GM12878 (cell line): ENCODE results near the gene ATL2. TPM values are rescaled to one million over a fixed set of nuclear protein-coding genes. Genes with fewer than 3 reads are reported as not detected.

Source experiments
- ATAC-seq: fragments of 200-7000 bp; cut with Tn5 transposase; 3 replicates; pipeline ENCODE4 v1.9.1; 2020; ENCODE audit warnings: mild to moderate bottlenecking, moderate library complexity
- BruUV-seq: library from RNA; stranded (reverse); fragments of 400-500 nt; replicated peaks from 2 replicates; lab custom pipeline; 2021; lab: Mats Ljungman, UMichigan
- CTCF ChIA-PET: fragments of 300-600 bp; sonication (Branson Sonifier 250); formaldehyde crosslinking; extraction: SDS; loops from one replicate; lab custom pipeline; 2021; ENCODE audit warnings: inconsistent platforms; lab: Yijun Ruan, JAX
- POLR2A ChIA-PET: fragments of 350-600 bp; formaldehyde crosslinking; extraction: SDS; loops from one replicate; lab custom pipeline; 2021; ENCODE audit warnings: inconsistent platforms; lab: Charles Lee
- RAD21 ChIA-PET: fragments of 300-600 bp; sonication (Branson Sonifier 250); formaldehyde crosslinking; loops from one replicate; lab custom pipeline; 2023; ENCODE audit warnings: antibody characterized with exemption; ENCODE audit not compliant: unreplicated experiment; lab: Charles Lee
- SMC1A ChIA-PET: fragments of 300-600 bp; sonication (Branson Sonifier 250); formaldehyde crosslinking; loops from one replicate; lab custom pipeline; 2023; ENCODE audit not compliant: unreplicated experiment, uncharacterized antibody; lab: Charles Lee
- DNase-seq: peaks from one replicate; pipeline ENCODE4 v3.0.0-alpha.2; 2011; ENCODE audit warnings: low read depth, low spot score
- FAIRE-seq: peaks from 3 replicates; lab custom pipeline; 2011; peaks lifted over from hg19 to GRCh38; lab: Jason Lieb, UNC
- H2AFZ ChIP-seq: 2 replicates; pipeline ENCODE4 v1.6.0; 2011; ENCODE audit warnings: low read depth, low read length, control low read depth; ENCODE audit not compliant: control insufficient read depth
- H3K27ac ChIP-seq: 2 replicates; pipeline ENCODE4 v1.5.1; 2011; ENCODE audit warnings: control low read depth; ENCODE audit not compliant: control insufficient read depth, insufficient read depth
- H3K27me3 ChIP-seq, 2 experiments: replicated peaks in 1 of 2; 2 replicates each; pipeline versions ENCODE4 v1.6.0 to v1.6.1; 2011; ENCODE audit warnings: low read length in 1 of 2; ENCODE audit not compliant: control insufficient read depth in 2 of 2, insufficient read depth in 2 of 2
- H3K36me3 ChIP-seq, 2 experiments: 2 replicates each; pipeline ENCODE4 v1.5.1; 2011; ENCODE audit warnings: low read length in 1 of 2; ENCODE audit not compliant: control insufficient read depth in 2 of 2, insufficient read depth in 2 of 2
- H3K4me1 ChIP-seq: 2 replicates; pipeline ENCODE4 v1.6.1; 2011; ENCODE audit warnings: mild to moderate bottlenecking, low read length, moderate library complexity, mixed read lengths; ENCODE audit not compliant: control insufficient read depth, insufficient read depth
- H3K4me2 ChIP-seq: 2 replicates; pipeline ENCODE4 v1.6.0; 2011; ENCODE audit warnings: control low read depth; ENCODE audit not compliant: control insufficient read depth, insufficient read depth
- H3K4me3 ChIP-seq: fragments of 200-600 bp; sonication (generic); 2 replicates; pipeline ENCODE4 v1.5.1; 2016
- H3K79me2 ChIP-seq: 2 replicates; pipeline ENCODE4 v1.6.0; 2011; ENCODE audit warnings: low read length; ENCODE audit not compliant: control insufficient read depth, insufficient read depth
- H3K9ac ChIP-seq: 2 replicates; pipeline ENCODE4 v1.8.0; 2011; ENCODE audit warnings: low read length, control low read depth, mixed read lengths; ENCODE audit not compliant: control insufficient read depth, insufficient read depth
- H3K9me3 ChIP-seq: replicated peaks from 3 replicates; pipeline ENCODE4 v1.5.1; 2011; ENCODE audit warnings: mild to moderate bottlenecking, low read length; ENCODE audit not compliant: control insufficient read depth, insufficient read depth
- H4K20me1 ChIP-seq: 2 replicates; pipeline ENCODE4 v1.6.0; 2011; ENCODE audit not compliant: control insufficient read depth, insufficient read depth
- BCL11A ChIP-seq: IDR thresholded peaks from 2 replicates; pipeline ENCODE4 v1.6.1; 2011; ENCODE audit warnings: low read depth, low read length
- CREB1 ChIP-seq: IDR thresholded peaks from 2 replicates; pipeline ENCODE4 v1.6.1; 2012; ENCODE audit warnings: low read depth, mild to moderate bottlenecking, inconsistent platforms
- E2F4 ChIP-seq: IDR thresholded peaks from 2 replicates; pipeline ENCODE4 v1.6.1; 2012; ENCODE audit warnings: low read depth, low read length, improper control_type of control experiment
- ETV6 ChIP-seq, 2 experiments: fragments of 450-650 bp in 1 of 2; IDR thresholded peaks in 1 of 2; conservative IDR thresholded peaks in 1 of 2; 2 replicates each; pipeline ENCODE4 v1.6.1; 2014; ENCODE audit warnings: antibody characterized with exemption in 1 of 2, borderline replicate concordance in 1 of 2, low read depth in 1 of 2, mild to moderate bottlenecking in 1 of 2, moderate library complexity in 1 of 2
- IKZF1 ChIP-seq: fragments of 450-650 bp; conservative IDR thresholded peaks from 2 replicates; pipeline ENCODE4 v1.6.1; 2017; ENCODE audit warnings: antibody characterized with exemption, mild to moderate bottlenecking
- MYB ChIP-seq: fragments of 150-350 bp; IDR thresholded peaks from 2 replicates; pipeline ENCODE4 v1.6.1; 2014; ENCODE audit warnings: mild to moderate bottlenecking, low read depth, low read length, borderline replicate concordance
- NFYB ChIP-seq: IDR thresholded peaks from 2 replicates; pipeline ENCODE4 v1.6.1; 2011; ENCODE audit warnings: low read depth, mild to moderate bottlenecking, low read length, improper control_type of control experiment, moderate library complexity; ENCODE audit not compliant: insufficient read depth
- RAD21 ChIP-seq: IDR thresholded peaks from 2 replicates; pipeline ENCODE4 v1.6.1; 2011; ENCODE audit warnings: mild to moderate bottlenecking, low read depth, low read length, moderate library complexity; ENCODE audit not compliant: insufficient read depth
- SPI1 ChIP-seq: IDR thresholded peaks from 2 replicates; pipeline ENCODE4 v1.6.1; 2011; ENCODE audit warnings: low read depth, mild to moderate bottlenecking, low read length, moderate library complexity, borderline replicate concordance; ENCODE audit not compliant: insufficient read depth
- SRF ChIP-seq, 2 experiments: IDR thresholded peaks; 2 replicates each; pipeline ENCODE4 v1.6.1; 2011; ENCODE audit warnings: low read depth in 2 of 2, low read length in 2 of 2, mild to moderate bottlenecking in 1 of 2, moderate library complexity in 1 of 2
- TCF7 ChIP-seq: IDR thresholded peaks from 2 replicates; pipeline ENCODE4 v1.6.1; 2014; ENCODE audit warnings: antibody characterized with exemption, borderline replicate concordance
- ZBTB33 ChIP-seq: fragments of 450-650 bp; IDR thresholded peaks from 2 replicates; pipeline ENCODE4 v1.6.1; 2017; ENCODE audit warnings: mild to moderate bottlenecking
- WGBS: methylation state at CpG from one replicate; pipeline ENCODE4 v1.1.6; 2016; ENCODE audit warnings: low lambda C conversion rate; ENCODE audit not compliant: insufficient replicate concordance, insufficient coverage; ENCODE audit errors: missing lambda C conversion rate; 5-methylcytosine and 5-hydroxymethylcytosine counted together
- in situ Hi-C: fragments of 300-500 bp; cut with MboI; formaldehyde crosslinking; loops from 9 replicates; pipeline ENCODE4 v1.14.3; 2018; ENCODE audit warnings: mixed read lengths
- intact Hi-C: fragments of 100-400 bp; cut with micrococcal nuclease; formaldehyde crosslinking; loops from one replicate; pipeline ENCODE4 v1.14.2; 2022; ENCODE audit not compliant: unreplicated experiment
- polyA plus RNA-seq, 11 experiments: library from polyadenylated mRNA; depleted of rRNA in 4 of 11; unstranded in 6 of 11; stranded (reverse) in 5 of 11; fragments of >200 nt; fragmentation: Nextera tagmentation in 4 of 11; fragmentation: Illumina TruSeq in 1 of 11; extraction: Ambion mirVana in 4 of 11; extraction: Trizol in 1 of 11; gene quantifications; 1 replicate in 1 of 11; 2 replicates in 10 of 11; pipeline versions ENCODE4 v1.2.1 to v1.2.3, GENCODE V29; 2011 to 2016; ENCODE audit warnings: inconsistent platforms in 2 of 11, missing spikeins in 2 of 11, low read depth in 1 of 11
- total RNA-seq, 4 experiments: library from RNA; depleted of rRNA in 3 of 4; stranded (reverse); fragments of >200 nt in 3 of 4; fragmentation: Illumina TruSeq in 1 of 4; extraction: Trizol in 1 of 4; gene quantifications; 2 replicates each; pipeline versions ENCODE4 v1.2.1 to v1.2.3, GENCODE V29; 2013 to 2021

ATL2 gene
- total and polyA plus RNA-seq, 10 of the 15 experiments (the other 5 are each of a cell fraction or from before 2014, with no cell fraction given): 8.6 to 51.5 (median 41.8) TPM

- no peak overlapping the region for H3K4me2 ChIP-seq
- no peak for TF ChIP-seq NFYB
- no peak for TF ChIP-seq SRF (IDR thresholded peaks at IDR 0.05; ENCODE audit: low read depth in 2 of 2, low read length in 2 of 2)
- no peak for TF ChIP-seq IKZF1
- no peak for TF ChIP-seq MYB
- no peak for TF ChIP-seq TCF7
- no peak for TF ChIP-seq ZBTB33
- no peak for TF ChIP-seq ETV6 (conservative IDR thresholded peaks at IDR 0.05 in 1 of 2, IDR thresholded peaks at IDR 0.05 in 1 of 2; ENCODE audit: borderline replicate concordance in 1 of 2, low read depth in 1 of 2)
- TF ChIP-seq BCL11A: no peak
- no peak for TF ChIP-seq SPI1
- TF ChIP-seq CREB1: no peak
- TF ChIP-seq E2F4: no peak
- TF ChIP-seq RAD21: no peak
- H3K9me3 ChIP-seq: peaks cover 5% of the 10 kb centered on the region; the same call in 2 of the 3 replicates
- no peak overlapping the region for H3K27ac ChIP-seq
- no peaks in the 10 kb centered on the region for H3K27me3 ChIP-seq
- DNase-seq (no peak), FAIRE-seq (no peak), ATAC-seq (no peak)
- no peak overlapping the region for H3K4me3 ChIP-seq
- intact Hi-C loops (no loop called here), in situ Hi-C loops (no loop called here)
- H3K36me3 ChIP-seq: no peaks in the 10 kb centered on the region
- WGBS: 55% methylated on average over 3 of the region's 4 CpGs
- H2AFZ ChIP-seq: no peak overlapping the region; the same call in 1 of the 2 replicates
- ChIA-PET SMC1A (interaction anchor here (0.9 to 1.5 kb wide), 5 partner anchors 10 to 99 kb away, joined by 3 to 5 read pairs (median 4); no protein-coding TSS in a partner anchor), POLR2A (interaction anchor here (0.7 kb wide), 2 partner anchors 11 to 303 kb away, joined by 3 read pairs; no protein-coding TSS in a partner anchor), CTCF (interaction anchor here (1.4 kb wide), 1 partner anchor 100 kb away, joined by 3 read pairs; no protein-coding TSS in a partner anchor), RAD21 (no interaction called here)
- peaks cover 16% of the 10 kb centered on the region for H3K4me1 ChIP-seq
- no peak overlapping the region for H3K9ac ChIP-seq
- no peaks in the 10 kb centered on the region for H4K20me1 ChIP-seq
- H3K79me2 ChIP-seq: no peaks in the 10 kb centered on the region
- no TSS peak for BruUV-seq
Measured at GRCh38 chr2:38415728-38416291, 38.7 kb upstream of the ATL2 start.
